ENCODE results near the gene MASTL.

MASTL gene

GRCh38 chr10:27230022-27230421 lies 74.9 kb downstream of the MASTL start:
- no peak overlapping the region for H3K4me3 ChIP-seq (ENCODE audit: low read depth, low read length)
- in situ Hi-C loops (cut with HindIII; ENCODE audit: low sequenced_read_pairs): no loop called here
- DNase-seq (ENCODE audit: low read depth): no peak
- TF ChIP-seq, protein P1, sequence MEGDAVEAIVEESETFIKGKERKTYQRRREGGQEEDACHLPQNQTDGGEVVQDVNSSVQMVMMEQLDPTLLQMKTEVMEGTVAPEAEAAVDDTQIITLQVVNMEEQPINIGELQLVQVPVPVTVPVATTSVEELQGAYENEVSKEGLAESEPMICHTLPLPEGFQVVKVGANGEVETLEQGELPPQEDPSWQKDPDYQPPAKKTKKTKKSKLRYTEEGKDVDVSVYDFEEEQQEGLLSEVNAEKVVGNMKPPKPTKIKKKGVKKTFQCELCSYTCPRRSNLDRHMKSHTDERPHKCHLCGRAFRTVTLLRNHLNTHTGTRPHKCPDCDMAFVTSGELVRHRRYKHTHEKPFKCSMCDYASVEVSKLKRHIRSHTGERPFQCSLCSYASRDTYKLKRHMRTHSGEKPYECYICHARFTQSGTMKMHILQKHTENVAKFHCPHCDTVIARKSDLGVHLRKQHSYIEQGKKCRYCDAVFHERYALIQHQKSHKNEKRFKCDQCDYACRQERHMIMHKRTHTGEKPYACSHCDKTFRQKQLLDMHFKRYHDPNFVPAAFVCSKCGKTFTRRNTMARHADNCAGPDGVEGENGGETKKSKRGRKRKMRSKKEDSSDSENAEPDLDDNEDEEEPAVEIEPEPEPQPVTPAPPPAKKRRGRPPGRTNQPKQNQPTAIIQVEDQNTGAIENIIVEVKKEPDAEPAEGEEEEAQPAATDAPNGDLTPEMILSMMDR (IDR thresholded peaks at IDR 0.05; ENCODE audit: low read depth, low read length, missing control alignments): no peak

GRCh38 chr10:27235706-27236105 lies 80.6 kb downstream of the MASTL start:
- H3K4me3 ChIP-seq (ENCODE audit: low read depth, low read length): no peak overlapping the region
- in situ Hi-C loops (cut with HindIII; ENCODE audit: low sequenced_read_pairs): no loop called here
- no peak for DNase-seq (ENCODE audit: low read depth)
- TF ChIP-seq, protein P1 (IDR thresholded peaks at IDR 0.05; ENCODE audit: low read depth, low read length, missing control alignments): no peak
